IMR-90 (cell line): Measurements from ENCODE around the gene RAB3A. TPM values are rescaled to one million over a fixed set of nuclear protein-coding genes. Genes with fewer than 3 reads are reported as not detected.

Source experiments
- ATAC-seq: fragments of 200-7000 bp; cut with Tn5 transposase; 2 replicates; pipeline ENCODE4 v1.9.1; 2020; ENCODE audit warnings: low read depth, mild to moderate bottlenecking, moderate library complexity
- BruUV-seq: library from RNA; stranded (reverse); fragments of 400-500 nt; replicated peaks from 2 replicates; lab custom pipeline; 2021; lab: Mats Ljungman, UMichigan
- CTCF ChIA-PET: fragments of 300-600 bp; formaldehyde crosslinking; extraction: SDS; loops from one replicate; lab custom pipeline; 2021; ENCODE audit warnings: antibody characterized with exemption; lab: Yijun Ruan, JAX
- POLR2A ChIA-PET: fragments of 300-600 bp; sonication (Branson Sonifier 250); formaldehyde crosslinking; loops from one replicate; lab custom pipeline; 2022; ENCODE audit warnings: antibody characterized with exemption; ENCODE audit not compliant: unreplicated experiment; lab: Charles Lee
- DNase-seq: peaks from one replicate; pipeline ENCODE4 v3.0.0; 2013
- H2AFZ ChIP-seq: replicated peaks from 2 replicates; pipeline ENCODE3; 2013; ENCODE audit warnings: low read length, mild to moderate bottlenecking; ENCODE audit not compliant: poor library complexity
- H2AK5ac ChIP-seq: 2 replicates; pipeline ENCODE4 v1.6.1; 2013; ENCODE audit warnings: low read depth, low read length, inconsistent platforms
- H2AK9ac ChIP-seq: replicated peaks from 2 replicates; pipeline ENCODE3; 2013; ENCODE audit warnings: mild to moderate bottlenecking, low read depth, low read length, moderate library complexity; ENCODE audit not compliant: poor library complexity
- H2BK120ac ChIP-seq: 2 replicates; pipeline ENCODE4 v1.6.1; 2013; ENCODE audit warnings: low read depth, low read length, inconsistent platforms
- H2BK15ac ChIP-seq: 3 replicates; pipeline ENCODE4 v1.6.1; 2013; ENCODE audit warnings: low read depth, low read length, inconsistent platforms
- H2BK20ac ChIP-seq: 2 replicates; pipeline ENCODE4 v1.6.1; 2013; ENCODE audit warnings: low read depth, mild to moderate bottlenecking, inconsistent platforms, low read length, moderate library complexity
- H2BK5ac ChIP-seq: 2 replicates; pipeline ENCODE4 v1.6.1; 2013; ENCODE audit warnings: mild to moderate bottlenecking, low read depth, low read length, inconsistent platforms; ENCODE audit not compliant: poor library complexity, severe bottlenecking
- H3K14ac ChIP-seq: replicated peaks from 2 replicates; pipeline ENCODE4 v1.6.1; 2013; ENCODE audit warnings: low read depth, low read length, inconsistent platforms
- H3K18ac ChIP-seq: 2 replicates; pipeline ENCODE4 v1.6.1; 2013; ENCODE audit warnings: low read depth, low read length, control low read depth
- H3K23ac ChIP-seq: 2 replicates; pipeline ENCODE4 v1.6.1; 2013; ENCODE audit warnings: low read depth, low read length, inconsistent platforms
- H3K27ac ChIP-seq: 2 replicates; pipeline ENCODE4 v1.5.1; 2013; ENCODE audit warnings: mild to moderate bottlenecking, control low read depth, low read length; ENCODE audit not compliant: insufficient read depth
- H3K27me3 ChIP-seq: 2 replicates; pipeline ENCODE4 v1.6.1; 2013; ENCODE audit warnings: low read length; ENCODE audit not compliant: control insufficient read depth, insufficient read depth
- H3K36me3 ChIP-seq: 2 replicates; pipeline ENCODE4 v1.6.1; 2013; ENCODE audit warnings: low read length, mixed read lengths; ENCODE audit not compliant: control insufficient read depth, insufficient read depth
- H3K4ac ChIP-seq: 2 replicates; pipeline ENCODE4 v1.6.1; 2013; ENCODE audit warnings: low read depth, low read length, inconsistent platforms
- H3K4me1 ChIP-seq: 2 replicates; pipeline ENCODE4 v1.6.1; 2013; ENCODE audit warnings: low read length, mixed read lengths; ENCODE audit not compliant: control insufficient read depth, insufficient read depth
- H3K4me2 ChIP-seq: 2 replicates; pipeline ENCODE4 v1.6.1; 2013; ENCODE audit warnings: low read depth, mild to moderate bottlenecking, control low read depth, low read length, moderate library complexity
- H3K4me3 ChIP-seq: 2 replicates; pipeline ENCODE4 v1.5.1; 2013; ENCODE audit warnings: low read depth, mild to moderate bottlenecking, control low read depth, low read length, moderate library complexity; ENCODE audit not compliant: insufficient read depth
- H3K56ac ChIP-seq: 2 replicates; pipeline ENCODE4 v1.6.1; 2013; ENCODE audit warnings: low read length, inconsistent platforms; ENCODE audit not compliant: insufficient read depth; ENCODE audit errors: extremely low read depth
- H3K79me1 ChIP-seq, 2 experiments: 2 replicates each; pipeline ENCODE4 v1.6.1; 2013; ENCODE audit warnings: low read length in 2 of 2, inconsistent platforms in 1 of 2, low read depth in 1 of 2
- H3K9ac ChIP-seq: 2 replicates; pipeline ENCODE4 v1.6.1; 2013; ENCODE audit warnings: low read depth, low read length, control low read depth
- H3K9me1 ChIP-seq: 2 replicates; pipeline ENCODE4 v1.6.1; 2013; ENCODE audit warnings: low read length, inconsistent platforms; ENCODE audit not compliant: insufficient read depth
- H3K9me3 ChIP-seq: 2 replicates; pipeline ENCODE4 v1.6.1; 2013; ENCODE audit warnings: low read length; ENCODE audit not compliant: control insufficient read depth, insufficient read depth
- H4K20me1 ChIP-seq: 2 replicates; pipeline ENCODE4 v1.6.1; 2013; ENCODE audit warnings: low read length, inconsistent platforms; ENCODE audit not compliant: insufficient read depth
- H4K5ac ChIP-seq: 2 replicates; pipeline ENCODE4 v1.6.1; 2013; ENCODE audit warnings: mild to moderate bottlenecking, low read depth, low read length, control low read depth
- H4K8ac ChIP-seq, 2 experiments: 2 replicates each; pipeline ENCODE4 v1.6.1; 2013; ENCODE audit warnings: low read depth in 2 of 2, low read length in 2 of 2, control low read depth in 1 of 2, inconsistent platforms in 1 of 2
- H4K91ac ChIP-seq: 2 replicates; pipeline ENCODE4 v1.6.1; 2013; ENCODE audit warnings: low read depth, low read length, inconsistent platforms; ENCODE audit not compliant: insufficient read depth
- BHLHE40 ChIP-seq: fragments of 150-350 bp; IDR thresholded peaks from 2 replicates; pipeline ENCODE4 v1.6.1; 2016; ENCODE audit warnings: mild to moderate bottlenecking, low read depth, low read length
- CEBPB ChIP-seq: IDR thresholded peaks from 2 replicates; pipeline ENCODE4 v1.6.1; 2012; ENCODE audit warnings: low read depth, low read length, improper control_type of control experiment
- CHD1 ChIP-seq: IDR thresholded peaks from 2 replicates; pipeline ENCODE4 v1.6.1; 2012; ENCODE audit warnings: low read depth, low read length, improper control_type of control experiment
- CTCF ChIP-seq: conservative IDR thresholded peaks from 2 replicates; pipeline ENCODE4 v1.5.1; 2012; ENCODE audit warnings: mild to moderate bottlenecking, low read depth, low read length, improper control_type of control experiment
- FOS ChIP-seq: fragments of 150-350 bp; IDR thresholded peaks from 2 replicates; pipeline ENCODE4 v1.6.1; 2016; ENCODE audit warnings: low read depth, low read length
- MAFK ChIP-seq: IDR thresholded peaks from 2 replicates; pipeline ENCODE4 v1.6.1; 2012; ENCODE audit warnings: low read depth, low read length, improper control_type of control experiment
- MAZ ChIP-seq: IDR thresholded peaks from 2 replicates; pipeline ENCODE4 v1.6.1; 2012; ENCODE audit warnings: low read depth, mild to moderate bottlenecking, low read length, improper control_type of control experiment, moderate library complexity, borderline replicate concordance
- MXI1 ChIP-seq: IDR thresholded peaks from 2 replicates; pipeline ENCODE4 v1.6.1; 2012; ENCODE audit warnings: low read depth, mild to moderate bottlenecking, low read length, moderate library complexity, borderline replicate concordance
- NFE2L2 ChIP-seq: fragments of 150-350 bp; IDR thresholded peaks from 2 replicates; pipeline ENCODE4 v1.6.1; 2016; ENCODE audit warnings: low read depth, mild to moderate bottlenecking, low read length
- POLR2A ChIP-seq: IDR thresholded peaks from 2 replicates; pipeline ENCODE4 v1.6.1; 2012; ENCODE audit warnings: mild to moderate bottlenecking, low read depth, low read length
- RAD21 ChIP-seq: IDR thresholded peaks from 2 replicates; pipeline ENCODE4 v1.6.1; 2012; ENCODE audit warnings: low read length, improper control_type of control experiment
- RCOR1 ChIP-seq: IDR thresholded peaks from 2 replicates; pipeline ENCODE4 v1.6.1; 2012; ENCODE audit warnings: mild to moderate bottlenecking, low read length, improper control_type of control experiment; ENCODE audit not compliant: insufficient replicate concordance
- RFX5 ChIP-seq: IDR thresholded peaks from 2 replicates; pipeline ENCODE4 v1.8.0; 2012; ENCODE audit warnings: low read depth, mild to moderate bottlenecking, low read length, moderate library complexity
- SMC3 ChIP-seq: fragments of 150-350 bp; IDR thresholded peaks from 2 replicates; pipeline ENCODE4 v1.6.1; 2016; ENCODE audit warnings: low read depth, mild to moderate bottlenecking, antibody characterized with exemption, low read length, moderate library complexity
- USF2 ChIP-seq: fragments of 150-350 bp; IDR thresholded peaks from 2 replicates; pipeline ENCODE4 v1.6.1; 2017; ENCODE audit warnings: mild to moderate bottlenecking, antibody characterized with exemption, low read length, low read depth
- WGBS, 2 experiments: methylation state at CpG; one replicate each; pipeline versions ENCODE4 v1.1.5 to v1.1.7; 2013; ENCODE audit warnings: missing lambda C conversion rate in 2 of 2; ENCODE audit not compliant: insufficient read length in 1 of 2; ENCODE audit errors: extremely low coverage in 2 of 2; 5-methylcytosine and 5-hydroxymethylcytosine counted together
- dilution Hi-C: fragments of 300-500 bp; cut with HindIII; formaldehyde crosslinking; loops from one replicate; pipeline ENCODE4 v1.14.3; 2018; ENCODE audit warnings: low sequenced_read_pairs; ENCODE audit not compliant: unreplicated experiment
- in situ Hi-C: fragments of 300-500 bp; cut with MboI; formaldehyde crosslinking; loops from 3 replicates; pipeline ENCODE4 v1.14.3; 2019; ENCODE audit warnings: low sequenced_read_pairs, inconsistent platforms, mixed read lengths
- intact Hi-C: fragments of 100-400 bp; cut with micrococcal nuclease; formaldehyde crosslinking; loops from 2 replicates; pipeline ENCODE4 v1.10.0; 2022
- polyA plus RNA-seq, 3 experiments: library from polyadenylated mRNA; depleted of rRNA; stranded (reverse); fragments of >200 nt; gene quantifications; 2 replicates each; pipeline ENCODE4 v1.2.3, GENCODE V29; 2012; ENCODE audit warnings: low replicate concordance in 1 of 3
- total RNA-seq: library from RNA; depleted of rRNA; stranded (reverse); fragments of >200 nt; gene quantifications from 2 replicates; pipeline ENCODE4 v1.2.3, GENCODE V29; 2012
- TF ChIP-seq, protein P1 (sequence below): fragments of 150-350 bp; IDR thresholded peaks from 2 replicates; pipeline ENCODE4 v1.6.1; 2016; ENCODE audit warnings: low read depth, mild to moderate bottlenecking, low read length, moderate library complexity, borderline replicate concordance

Gene RAB3A
- total and polyA plus RNA-seq, 2 of the 4 experiments (the other 2 are of a cell fraction) = 3.0 to 13.6 TPM

- Histone ChIP-seq H2BK15ac (no peak overlapping the region), H3K27me3 (no peaks in the 10 kb centered on the region), H2BK120ac (no peak overlapping the region), H2AK5ac (no peak overlapping the region), H3K4ac (no peak overlapping the region), H3K14ac (no peak overlapping the region), H3K4me1 (peaks cover 5% of the 10 kb centered on the region), H3K9me1 (peaks cover 2% of the 10 kb centered on the region; the same call in 1 of the 2 replicates), H4K5ac (no peak overlapping the region), H3K56ac (no peak overlapping the region), H3K9me3 (no peaks in the 10 kb centered on the region), H3K9ac (no peak overlapping the region), H4K20me1 (no peaks in the 10 kb centered on the region), H3K18ac (no peak overlapping the region), H3K36me3 (no peaks in the 10 kb centered on the region), H4K91ac (no peak overlapping the region), H3K27ac (no peak overlapping the region), H3K4me2 (no peak overlapping the region), H4K8ac (no peak overlapping the region), H2BK20ac (no peak overlapping the region), H2BK5ac (no peak overlapping the region), H2AK9ac (peak overlapping the region; percentile 55), H3K79me1 (no peaks in the 10 kb centered on the region), H3K23ac (no peak overlapping the region), H3K4me3 (no peak overlapping the region), H2AFZ (no peak overlapping the region)
- intact Hi-C loops (no loop called here), dilution Hi-C loops (no loop called here), in situ Hi-C loops (no loop called here)
- DNase-seq (no peak), ATAC-seq (no peak)
- no CpG with 5 or more reads among the region's 3 CpGs for WGBS, 2 experiments
- TF ChIP-seq BHLHE40 (no peak), MAZ (no peak), CEBPB (no peak), MXI1 (no peak), RCOR1 (no peak), RFX5 (no peak), SMC3 (no peak), RAD21 (no peak), USF2 (no peak), CTCF (no peak), POLR2A (no peak), NFE2L2 (no peak), FOS (no peak), MAFK (no peak), CHD1 (no peak)
- TF ChIP-seq, protein P1, sequence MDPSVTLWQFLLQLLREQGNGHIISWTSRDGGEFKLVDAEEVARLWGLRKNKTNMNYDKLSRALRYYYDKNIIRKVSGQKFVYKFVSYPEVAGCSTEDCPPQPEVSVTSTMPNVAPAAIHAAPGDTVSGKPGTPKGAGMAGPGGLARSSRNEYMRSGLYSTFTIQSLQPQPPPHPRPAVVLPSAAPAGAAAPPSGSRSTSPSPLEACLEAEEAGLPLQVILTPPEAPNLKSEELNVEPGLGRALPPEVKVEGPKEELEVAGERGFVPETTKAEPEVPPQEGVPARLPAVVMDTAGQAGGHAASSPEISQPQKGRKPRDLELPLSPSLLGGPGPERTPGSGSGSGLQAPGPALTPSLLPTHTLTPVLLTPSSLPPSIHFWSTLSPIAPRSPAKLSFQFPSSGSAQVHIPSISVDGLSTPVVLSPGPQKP = no peak
- POLR2A ChIA-PET = no interaction called here
- no TSS peak for BruUV-seq
- CTCF ChIA-PET = no interaction called here
Observed at GRCh38 chr19:18218600-18218999, 14.8 kb upstream of the RAB3A start.
